Adrenal gland (tissue), 5 donors: ENCODE data around the gene USP27X.

ENCODE experiments used
- CTCF ChIP-seq, 6 experiments: fragments of 450-650 bp in 4 of 6; fragments of 200-600 bp in 2 of 6; sonication (generic) in 1 of 6; IDR thresholded peaks; 1 replicate in 5 of 6; 2 replicates in 1 of 6; pipeline versions ENCODE4 v1.5.1 to v1.8.0; 2016 to 2021; ENCODE audit warnings: antibody characterized with exemption in 6 of 6, mild to moderate bottlenecking in 2 of 6, moderate library complexity in 1 of 6
- POLR2A ChIP-seq, 2 donors: fragments of 450-650 bp; IDR thresholded peaks; one replicate each; pipeline ENCODE4 v1.6.1; 2017; ENCODE audit warnings: antibody characterized with exemption in 2 of 2, mild to moderate bottlenecking in 2 of 2, moderate library complexity in 1 of 2
- donor health status: DM: no; HTN: no; CAD: no.

DNA sequence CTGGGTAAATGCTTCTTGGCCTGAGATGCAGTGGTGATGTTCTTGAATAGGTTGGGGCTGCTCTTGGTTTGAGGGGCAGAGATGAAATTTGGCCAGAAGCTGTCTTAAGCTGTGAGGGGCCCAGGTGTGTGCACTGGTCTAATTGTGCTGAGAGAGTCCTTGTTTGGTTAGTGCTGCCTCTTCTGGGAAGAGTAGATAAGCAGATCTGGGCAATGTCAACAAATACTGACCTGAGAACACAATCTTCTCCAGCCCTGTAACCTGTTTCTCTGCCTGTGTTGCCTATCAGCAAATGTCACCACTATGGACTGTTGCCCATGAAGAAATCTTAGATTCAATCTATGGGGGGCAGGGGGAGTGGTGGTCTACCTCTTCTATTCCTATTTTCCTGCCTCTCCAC, 17.2 kb upstream of the USP27X start:
- TF ChIP-seq CTCF (IDR thresholded peaks at IDR 0.05) = no peak
- TF ChIP-seq POLR2A (IDR thresholded peaks at IDR 0.05) = no peak
